Lower leg skin (tissue), 3 donors: ENCODE measurements around the gene SLC47A2.

ENCODE experiments used
- CTCF ChIP-seq, 3 donors: fragments of 450-650 bp; IDR thresholded peaks; one replicate each; pipeline ENCODE4 v1.5.1; 2016; ENCODE audit warnings: antibody characterized with exemption in 3 of 3, mild to moderate bottlenecking in 3 of 3, moderate library complexity in 2 of 3
- POLR2A ChIP-seq, 2 donors: fragments of 450-650 bp; IDR thresholded peaks; one replicate each; pipeline ENCODE4 v1.6.1; 2016 to 2017; ENCODE audit warnings: antibody characterized with exemption in 2 of 2, mild to moderate bottlenecking in 1 of 2, moderate library complexity in 1 of 2

GRCh38 chr17:19733953-19734526 is 17.7 kb upstream of the SLC47A2 start:
- TF ChIP-seq CTCF (IDR thresholded peaks at IDR 0.05) = no peak
- TF ChIP-seq POLR2A (IDR thresholded peaks at IDR 0.05) = no peak
